Sigmoid colon (tissue), 4 donors: ENCODE measurements around the gene TCF23.

Experiments used
- EP300 ChIP-seq, 4 donors: sonication (generic); formaldehyde crosslinking; IDR thresholded peaks; one replicate each; pipeline ENCODE4 v1.6.1; 2017; ENCODE audit warnings: antibody characterized with exemption in 4 of 4
- POLR2A ChIP-seq, 2 donors: fragments of 450-650 bp; IDR thresholded peaks; one replicate each; pipeline ENCODE4 v1.6.1; 2016; ENCODE audit warnings: antibody characterized with exemption in 2 of 2, mild to moderate bottlenecking in 2 of 2, moderate library complexity in 2 of 2

DNA sequence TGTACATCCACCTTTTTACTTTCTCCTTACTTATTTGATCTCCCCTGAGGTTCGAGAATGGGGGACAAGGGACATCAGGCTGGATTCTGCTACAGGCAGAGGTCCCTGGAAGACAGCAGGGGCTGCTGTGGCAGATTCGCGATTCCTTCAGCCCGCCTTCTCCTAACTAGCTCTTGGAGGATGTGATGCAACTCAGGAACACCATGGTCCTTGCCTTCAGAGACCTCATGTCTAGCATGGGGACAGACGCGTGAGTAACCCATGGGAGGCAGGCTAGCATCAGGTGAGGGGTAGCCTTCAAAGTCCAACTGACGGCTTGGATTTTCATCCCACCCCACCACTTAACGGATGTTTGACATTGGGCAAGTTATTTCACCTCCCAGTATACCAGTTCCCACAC, 869 bp upstream of the TCF23 start:
- TF ChIP-seq EP300 (IDR thresholded peaks at IDR 0.05) (no peak), POLR2A (IDR thresholded peaks at IDR 0.05) (no peak)
